Measurements from ENCODE around the gene DNAJC18.
"Not testable (repeated sequence)": the region's sequence is repeated elsewhere in the genome, so short reads cannot be mapped to it uniquely, and the experiment has no call there.

The DNAJC18 gene

GRCh38 chr5:139402561-139403158 lies 36.7 kb downstream of the DNAJC18 start:
- DNase-seq = no peak

DNA sequence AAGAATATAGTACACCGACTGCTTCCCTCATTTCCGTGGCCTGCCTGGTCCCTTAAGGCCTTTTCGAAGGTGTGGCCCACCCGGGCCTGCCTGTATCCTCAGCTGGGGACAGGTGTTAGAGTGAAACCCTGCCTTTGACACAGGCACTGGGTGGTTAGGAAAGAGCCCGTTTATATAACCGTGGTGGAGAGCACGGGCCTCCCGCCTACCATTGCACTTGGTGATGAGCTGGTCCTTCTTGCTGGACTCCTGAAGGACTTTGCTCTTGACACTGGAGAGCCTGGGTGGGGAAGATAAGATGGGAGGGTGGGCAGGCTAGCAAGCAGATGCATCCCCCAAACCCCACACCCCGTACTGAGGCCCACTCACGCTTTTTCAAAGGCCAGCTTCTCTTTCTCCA lies 37.8 kb downstream of the DNAJC18 start:
- DNase-seq = no peak

DNA sequence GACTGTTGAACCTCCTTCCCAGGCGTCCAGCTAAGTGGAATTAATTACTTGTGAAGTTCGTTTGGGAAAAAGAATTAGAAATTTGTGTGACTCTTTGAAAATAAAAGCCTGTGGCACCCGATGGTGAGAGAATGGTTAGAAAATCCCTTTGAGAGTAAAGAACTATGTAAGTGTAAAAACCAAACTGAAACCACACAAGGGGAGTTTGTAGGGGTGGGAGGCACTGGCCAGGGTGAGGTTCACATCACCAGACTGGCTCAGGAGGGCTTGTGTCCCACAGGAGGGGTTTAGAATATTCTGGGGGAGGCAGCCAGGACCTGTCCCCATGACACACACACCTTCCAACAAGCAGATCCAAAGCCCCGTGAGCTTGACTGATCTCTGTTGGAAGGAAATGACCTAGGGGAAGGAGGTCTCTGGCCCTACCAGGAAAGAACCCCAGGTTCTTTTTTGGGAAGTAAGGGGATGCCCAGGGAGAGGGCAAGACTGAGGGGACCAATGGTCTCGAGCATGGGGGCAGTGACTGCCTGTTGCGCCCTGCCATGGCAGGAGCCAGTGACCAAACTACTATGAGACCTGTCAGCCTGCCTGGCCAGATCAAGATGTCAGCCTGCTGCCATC lies 39.7 kb downstream of the DNAJC18 start:
- no peak for DNase-seq

GRCh38 chr5:139397921-139398320 lies 41.4 kb downstream of the DNAJC18 start:
- no peak for DNase-seq

GRCh38 chr5:139396691-139397090 lies 42.6 kb downstream of the DNAJC18 start:
- no peak for DNase-seq

- DNase-seq = no peak
Measured at GRCh38 chr5:139395844-139396640, 43.3 kb downstream of the DNAJC18 start.

GRCh38 chr5:139394654-139395566 lies 44.4 kb downstream of the DNAJC18 start, which contains the start of gene PROB1:
Gene PROB1 (minus strand): TSS chr5:139395104. CDS start chr5:139395081, 23 bp downstream.
- DNase-seq = no peak

GRCh38 chr5:139394123-139394653 lies 45.1 kb downstream of the DNAJC18 start:
- DNase-seq = no peak

- no peak for DNase-seq
Measured at GRCh38 chr5:139393497-139394122, 45.7 kb downstream of the DNAJC18 start.

GRCh38 chr5:139392678-139393496 lies 46.4 kb downstream of the DNAJC18 start:
- no peak for DNase-seq

- no peak for DNase-seq
Measured at GRCh38 chr5:139392324-139392677, 47.0 kb downstream of the DNAJC18 start.

GRCh38 chr5:139391570-139392323 lies 47.6 kb downstream of the DNAJC18 start:
- no peak for DNase-seq

GRCh38 chr5:139390639-139391569 lies 48.4 kb downstream of the DNAJC18 start:
- no peak for DNase-seq

- DNase-seq = no peak
Measured at GRCh38 chr5:139389701-139390638, 49.4 kb downstream of the DNAJC18 start, which contains the start of gene MZB1. Gene MZB1 (minus strand): TSS chr5:139389913. CDS start chr5:139389856, 57 bp downstream.

GRCh38 chr5:139388198-139388821 lies 51.0 kb downstream of the DNAJC18 start:
- no peak for DNase-seq

DNA sequence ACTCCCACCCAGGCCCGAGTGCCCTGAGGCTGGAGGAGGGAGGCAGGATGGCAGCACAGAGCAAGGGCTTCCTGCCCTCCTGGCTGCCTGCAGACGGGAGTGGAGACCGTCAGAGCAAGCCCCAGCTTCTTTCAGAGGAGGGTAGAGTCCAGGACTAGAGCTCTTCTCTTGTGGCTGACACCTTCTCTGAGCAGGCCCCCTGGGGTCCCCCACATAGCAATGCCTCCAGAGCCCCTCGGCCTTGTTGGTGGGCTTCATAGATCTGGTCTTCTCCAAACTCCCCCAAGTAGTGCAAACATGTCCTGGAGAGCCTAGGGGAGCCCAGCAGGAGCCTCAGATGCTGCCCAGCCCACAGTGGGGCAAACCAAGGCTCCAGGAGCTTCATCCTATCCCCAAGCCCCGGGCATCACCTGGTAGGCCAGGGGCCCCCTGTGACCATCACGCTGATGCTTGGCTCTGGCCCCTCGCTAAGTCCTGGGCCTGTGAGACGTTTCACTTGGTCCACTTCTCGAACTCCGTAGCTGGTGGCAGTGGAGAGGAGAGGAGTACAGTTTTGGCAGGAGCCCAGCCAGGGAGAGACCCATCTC lies 51.6 kb downstream of the DNAJC18 start:
- no peak for DNase-seq

GRCh38 chr5:139386956-139387355 lies 52.4 kb downstream of the DNAJC18 start:
- not testable (repeated sequence) for DNase-seq

All from cerebellar nuclear complex (tissue), 1 donor.